Heart left ventricle (tissue), 13 donors: ENCODE measurements around the gene PTPN3.

Experiments
- CTCF ChIP-seq, 12 donors: fragments of 200-600 bp; sonication (generic) in 4 of 12; IDR thresholded peaks; one replicate each; pipeline versions ENCODE4 v1.5.0 to v1.8.0; 2018 to 2022; ENCODE audit warnings: antibody characterized with exemption in 12 of 12, mild to moderate bottlenecking in 5 of 12
- POLR2A ChIP-seq, 2 donors: fragments of 450-650 bp; IDR thresholded peaks; one replicate each; pipeline ENCODE4 v1.6.1; 2017; ENCODE audit warnings: antibody characterized with exemption in 2 of 2, mild to moderate bottlenecking in 2 of 2, moderate library complexity in 2 of 2
- donor health status: ischemic (EF 13 %, LVEDD 7.1; RV severe dilation, severe dysfunction).
- donor health status: DM: no; HTN: yes; CAD: no.
- donor health status: DM: no; HTN: no; CAD: no.
- donor health status: ischemic (EF 25% LVEDD 6.9; RV normal size, moderate dysfunction).
- donor health status: ischemic (EF 25% LVEDD 5.7; RV mildly dilated, moderate dysfunction).
- donor health status: ischemic (EF 35%, LVEDD 5.7; RV mildly dilated, moderate dysfunction).
- donor health status: nonischemic (EF 11% LVEDD 7.7; RV severe dilation, severe dysfunction).
- donor health status: DM: yes; HTN: yes; CAD: no.
- donor health status: PGD.
- donor health status: ischemic (EF 29% LVEDD 5.4; RV normal size, mild dysfunction).
- donor health status: nonischemic (EF 23%, LVEDD 6.1; RV moderate dilation, normal function).

GRCh38 chr9:109458453-109459211 is 39.5 kb downstream of the PTPN3 start:
- TF ChIP-seq CTCF (IDR thresholded peaks at IDR 0.05), result no peak
- no peak for TF ChIP-seq POLR2A (IDR thresholded peaks at IDR 0.05)
